ENCODE results near the gene ELOVL5. TPM values are rescaled to one million over a fixed set of nuclear protein-coding genes. Genes with fewer than 3 reads are reported as not detected.
"Not testable (repeated sequence)": the region's sequence is repeated elsewhere in the genome, so short reads cannot be mapped to it uniquely, and the experiment has no call there.

ELOVL5 gene
- total RNA-seq, 1 donor from 2014 or later: 185 TPM

DNA sequence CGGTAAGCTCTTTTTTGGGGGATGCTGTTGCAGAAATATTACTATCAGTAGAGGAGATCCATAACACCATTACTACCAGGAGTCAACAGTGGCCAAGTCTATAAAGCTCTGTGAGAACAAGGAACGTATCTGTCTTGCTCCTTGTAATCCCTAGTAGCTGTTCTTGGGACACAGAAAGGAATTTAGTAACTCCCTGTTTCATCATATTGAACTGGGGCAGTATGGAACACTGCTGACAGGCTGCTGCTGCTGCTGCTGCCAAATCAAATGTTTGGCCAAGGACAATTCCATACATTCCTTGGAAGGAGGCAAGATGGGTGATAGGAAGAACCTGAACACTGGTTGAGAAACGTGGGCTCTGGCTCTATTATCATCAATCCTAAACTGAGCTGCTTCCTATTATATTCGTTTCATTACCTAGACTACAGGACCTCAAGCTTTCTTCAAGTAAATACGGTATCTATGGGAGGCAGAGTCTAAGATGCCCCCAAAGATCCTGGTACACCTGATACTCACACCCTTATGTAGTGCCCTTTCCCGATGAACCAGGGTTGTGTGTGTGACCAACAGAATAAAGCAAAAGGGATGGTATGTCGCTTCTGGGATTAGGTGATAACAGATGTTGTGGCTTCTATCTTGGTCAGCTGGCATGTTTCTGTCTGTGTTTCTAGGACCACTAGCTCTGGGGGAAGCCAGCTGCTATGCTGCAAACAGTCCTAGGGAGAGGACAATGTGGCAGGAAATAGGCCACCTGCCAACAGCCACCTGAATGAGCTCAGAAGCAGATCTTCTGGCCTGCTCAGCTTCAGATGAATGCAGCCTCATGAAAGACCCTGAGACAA lies 39.5 kb downstream of the ELOVL5 start:
- H3K9me3 Mint-ChIP-seq: peaks cover 36% of the 10 kb centered on the region
- Histone ChIP-seq H2AFZ (replicated peaks) (no peak overlapping the region), H4K20me1 (ENCODE audit: low read depth) (peaks cover 46% of the 10 kb centered on the region), H3K79me2 (ENCODE audit: low read depth) (peaks cover 81% of the 10 kb centered on the region), H3K4me1 (peaks cover 18% of the 10 kb centered on the region), H3K27me3 (no peaks in the 10 kb centered on the region), H3K9me3 (ENCODE audit: low read depth) (no peaks in the 10 kb centered on the region), H3K4me2 (peak overlapping the region; percentile 11), H3K36me3 (no peaks in the 10 kb centered on the region), H3F3A (ENCODE audit: low read depth) (no peaks in the 10 kb centered on the region), H3K9ac (no peak overlapping the region), H3K4me3 (no peak overlapping the region), H3K27ac (no peak overlapping the region)
- H3K4me3 Mint-ChIP-seq: no peak overlapping the region
- no peaks in the 10 kb centered on the region for H3K27me3 Mint-ChIP-seq (ENCODE audit: insufficient read depth, low read depth)
- peaks cover 4% of the 10 kb centered on the region for H3K4me1 Mint-ChIP-seq
- DNase-seq (ENCODE audit: low spot score): no peak
- H3K27ac Mint-ChIP-seq: no peak overlapping the region
- H3K36me3 Mint-ChIP-seq: peaks cover 44% of the 10 kb centered on the region
- no peak for TF ChIP-seq EZH2 (IDR thresholded peaks at IDR 0.05)

DNA sequence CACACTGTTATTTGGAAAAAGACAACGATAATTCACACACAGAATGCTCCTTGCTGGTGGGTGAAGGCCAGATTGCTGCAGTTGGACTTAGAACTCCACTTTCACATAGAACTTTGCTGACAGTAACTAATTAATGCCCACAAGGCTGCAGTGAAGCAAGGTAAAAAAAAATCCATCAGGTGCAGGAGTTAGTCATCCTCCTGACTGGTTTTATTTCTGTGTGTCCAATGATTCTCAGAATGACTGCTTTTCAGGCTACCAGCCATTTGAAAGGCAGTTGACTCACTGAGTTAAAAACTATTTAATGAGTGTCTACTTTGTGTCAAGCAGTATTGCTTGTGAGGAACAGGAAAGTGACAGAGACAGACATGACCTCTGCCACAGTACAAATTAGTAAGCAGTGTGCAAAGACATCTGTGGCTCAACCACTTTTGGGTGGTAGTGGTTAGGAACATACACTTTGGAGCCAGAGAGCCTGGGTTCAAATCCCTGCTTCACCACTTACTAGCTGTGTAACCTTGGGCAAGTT lies 41.9 kb downstream of the ELOVL5 start:
- H2AFZ ChIP-seq (replicated peaks): no peak overlapping the region
- H3K9me3 ChIP-seq (ENCODE audit: low read depth): no peaks in the 10 kb centered on the region
- H3K27ac ChIP-seq: no peak overlapping the region
- H3K36me3 ChIP-seq: no peaks in the 10 kb centered on the region
- no peaks in the 10 kb centered on the region for H3K27me3 Mint-ChIP-seq (ENCODE audit: insufficient read depth, low read depth)
- peaks cover 81% of the 10 kb centered on the region for H3K79me2 ChIP-seq (ENCODE audit: low read depth)
- H3F3A ChIP-seq (ENCODE audit: low read depth): no peaks in the 10 kb centered on the region
- no peak for DNase-seq (ENCODE audit: low spot score)
- peaks cover 48% of the 10 kb centered on the region for H3K36me3 Mint-ChIP-seq
- peaks cover 40% of the 10 kb centered on the region for H3K9me3 Mint-ChIP-seq
- no peak for TF ChIP-seq EZH2phosphoT487 (IDR thresholded peaks at IDR 0.05)
- TF ChIP-seq EZH2 (IDR thresholded peaks at IDR 0.05): no peak
- TF ChIP-seq, protein P1, sequence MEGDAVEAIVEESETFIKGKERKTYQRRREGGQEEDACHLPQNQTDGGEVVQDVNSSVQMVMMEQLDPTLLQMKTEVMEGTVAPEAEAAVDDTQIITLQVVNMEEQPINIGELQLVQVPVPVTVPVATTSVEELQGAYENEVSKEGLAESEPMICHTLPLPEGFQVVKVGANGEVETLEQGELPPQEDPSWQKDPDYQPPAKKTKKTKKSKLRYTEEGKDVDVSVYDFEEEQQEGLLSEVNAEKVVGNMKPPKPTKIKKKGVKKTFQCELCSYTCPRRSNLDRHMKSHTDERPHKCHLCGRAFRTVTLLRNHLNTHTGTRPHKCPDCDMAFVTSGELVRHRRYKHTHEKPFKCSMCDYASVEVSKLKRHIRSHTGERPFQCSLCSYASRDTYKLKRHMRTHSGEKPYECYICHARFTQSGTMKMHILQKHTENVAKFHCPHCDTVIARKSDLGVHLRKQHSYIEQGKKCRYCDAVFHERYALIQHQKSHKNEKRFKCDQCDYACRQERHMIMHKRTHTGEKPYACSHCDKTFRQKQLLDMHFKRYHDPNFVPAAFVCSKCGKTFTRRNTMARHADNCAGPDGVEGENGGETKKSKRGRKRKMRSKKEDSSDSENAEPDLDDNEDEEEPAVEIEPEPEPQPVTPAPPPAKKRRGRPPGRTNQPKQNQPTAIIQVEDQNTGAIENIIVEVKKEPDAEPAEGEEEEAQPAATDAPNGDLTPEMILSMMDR (IDR thresholded peaks at IDR 0.05): no peak
- H3K4me1 ChIP-seq: peaks cover 34% of the 10 kb centered on the region
- no peaks in the 10 kb centered on the region for H3K27me3 ChIP-seq
- H3K27ac Mint-ChIP-seq: no peak overlapping the region
- H4K20me1 ChIP-seq (ENCODE audit: low read depth): peaks cover 41% of the 10 kb centered on the region
- H3K9ac ChIP-seq: no peak overlapping the region
- no peak overlapping the region for H3K4me3 Mint-ChIP-seq
- H3K4me1 Mint-ChIP-seq: peaks cover 20% of the 10 kb centered on the region
- H3K4me2 ChIP-seq: no peak overlapping the region
- H3K4me3 ChIP-seq: no peak overlapping the region

DNA sequence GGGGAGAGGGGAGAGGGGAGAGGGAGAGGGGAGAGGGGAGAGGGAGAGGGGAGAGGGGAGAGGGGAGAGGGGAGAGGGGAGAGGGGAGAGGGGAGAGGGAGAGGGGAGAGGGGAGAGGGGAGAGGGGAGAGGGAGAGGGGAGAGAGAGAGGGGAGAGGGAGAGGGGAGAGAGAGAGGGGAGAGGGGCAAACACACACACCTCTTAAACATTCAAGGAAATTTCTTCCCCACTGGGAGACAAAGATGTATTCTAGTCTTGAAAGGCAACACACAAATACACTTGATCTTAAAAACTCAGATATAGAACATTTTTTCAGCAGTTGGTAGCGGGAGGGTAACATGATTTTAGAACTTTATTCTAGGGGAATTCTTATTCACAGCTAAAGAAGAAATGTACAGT lies 42.5 kb downstream of the ELOVL5 start:
- not testable (repeated sequence) for H3K9ac ChIP-seq; H3K27ac ChIP-seq; DNase-seq (ENCODE audit: low spot score); H2AFZ ChIP-seq (replicated peaks); H3K36me3 ChIP-seq; H3K4me3 ChIP-seq; H3K27me3 Mint-ChIP-seq (ENCODE audit: insufficient read depth, low read depth); H3K4me2 ChIP-seq; H3K27me3 ChIP-seq; H3F3A ChIP-seq (ENCODE audit: low read depth); H3K4me3 Mint-ChIP-seq; H3K27ac Mint-ChIP-seq; H3K9me3 ChIP-seq (ENCODE audit: low read depth)
- H3K36me3 Mint-ChIP-seq: peaks cover 44% of the 10 kb centered on the region
- H3K4me1 Mint-ChIP-seq: peaks cover 27% of the 10 kb centered on the region
- H3K4me1 ChIP-seq: peaks cover 34% of the 10 kb centered on the region
- H3K9me3 Mint-ChIP-seq: peaks cover 36% of the 10 kb centered on the region
- peaks cover 81% of the 10 kb centered on the region for H3K79me2 ChIP-seq (ENCODE audit: low read depth)
- peaks cover 41% of the 10 kb centered on the region for H4K20me1 ChIP-seq (ENCODE audit: low read depth)

DNA sequence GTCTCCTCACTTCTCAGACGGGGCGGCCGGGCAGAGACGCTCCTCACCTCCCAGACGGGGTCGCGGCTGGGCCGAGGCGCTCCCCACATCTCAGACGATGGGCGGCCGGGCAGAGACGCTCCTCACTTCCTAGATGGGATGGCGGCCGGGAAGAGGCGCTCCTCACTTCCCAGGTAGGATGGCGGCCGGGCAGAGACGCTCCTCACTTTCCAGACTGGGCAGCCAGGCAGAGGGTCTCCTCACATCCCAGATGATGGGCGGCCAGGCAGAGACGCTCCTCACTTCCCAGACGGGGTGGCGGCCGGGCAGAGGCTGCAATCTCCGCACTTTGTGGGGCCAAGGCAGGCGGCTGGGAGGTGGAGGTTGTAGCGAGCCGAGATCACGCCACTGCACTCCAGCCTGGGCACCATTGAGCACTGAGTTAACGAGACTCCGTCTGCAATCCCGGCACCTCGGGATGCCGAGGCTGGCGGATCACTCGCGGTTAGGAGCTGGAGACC lies 43.2 kb downstream of the ELOVL5 start:
- not testable (repeated sequence) for H3K9me3 ChIP-seq (ENCODE audit: low read depth); H3F3A ChIP-seq (ENCODE audit: low read depth); H3K27ac ChIP-seq; H3K27me3 Mint-ChIP-seq (ENCODE audit: insufficient read depth, low read depth); H3K36me3 ChIP-seq; H3K4me2 ChIP-seq; H3K4me3 ChIP-seq; H3K9ac ChIP-seq; H3K4me3 Mint-ChIP-seq; H2AFZ ChIP-seq (replicated peaks); H3K27me3 ChIP-seq; H3K27ac Mint-ChIP-seq; DNase-seq (ENCODE audit: low spot score)
- peaks cover 31% of the 10 kb centered on the region for H3K9me3 Mint-ChIP-seq
- H3K4me1 Mint-ChIP-seq: peaks cover 33% of the 10 kb centered on the region
- H3K4me1 ChIP-seq: peaks cover 33% of the 10 kb centered on the region
- H3K79me2 ChIP-seq (ENCODE audit: low read depth): peaks cover 81% of the 10 kb centered on the region
- peaks cover 40% of the 10 kb centered on the region for H3K36me3 Mint-ChIP-seq
- H4K20me1 ChIP-seq (ENCODE audit: low read depth): peaks cover 41% of the 10 kb centered on the region

DNA sequence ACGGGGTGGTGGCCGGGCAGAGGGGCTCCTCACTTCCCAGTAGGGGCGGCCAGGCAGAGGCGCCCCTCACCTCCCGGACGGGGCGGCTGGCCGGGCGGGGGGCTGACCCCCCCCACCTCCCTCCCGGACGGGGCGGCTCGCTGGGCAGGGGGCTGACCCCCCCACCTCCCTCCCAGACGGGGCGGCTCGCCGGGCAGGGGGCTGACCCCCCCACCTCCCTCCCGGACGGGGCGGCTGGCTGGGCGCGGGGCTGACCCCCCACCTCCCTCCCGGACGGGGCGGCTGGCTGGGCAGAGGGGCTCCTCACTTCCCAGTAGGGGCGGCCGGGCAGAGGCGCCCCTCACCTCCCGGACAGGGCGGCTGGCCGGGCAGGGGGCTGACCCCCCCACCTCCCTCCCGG lies 43.8 kb downstream of the ELOVL5 start:
- Mint-ChIP-seq H3K36me3 (peaks cover 36% of the 10 kb centered on the region), H3K4me1 (peaks cover 39% of the 10 kb centered on the region), H3K9me3 (peaks cover 31% of the 10 kb centered on the region)
- H3K27ac Mint-ChIP-seq; H3K27me3 Mint-ChIP-seq (ENCODE audit: insufficient read depth, low read depth); DNase-seq (ENCODE audit: low spot score); H3K27ac ChIP-seq; H3F3A ChIP-seq (ENCODE audit: low read depth); H3K9me3 ChIP-seq (ENCODE audit: low read depth); H3K4me2 ChIP-seq; H3K27me3 ChIP-seq; H3K4me3 ChIP-seq; H3K9ac ChIP-seq; H3K4me3 Mint-ChIP-seq; H2AFZ ChIP-seq (replicated peaks); H3K36me3 ChIP-seq: not testable (repeated sequence)
- Histone ChIP-seq H4K20me1 (ENCODE audit: low read depth) (peaks cover 41% of the 10 kb centered on the region), H3K79me2 (ENCODE audit: low read depth) (peaks cover 81% of the 10 kb centered on the region), H3K4me1 (peaks cover 27% of the 10 kb centered on the region)

Data from neural progenitor cell (in vitro differentiated cells).